PC-9 (cell line): ENCODE measurements around the gene PLA2G3. TPM values are rescaled to one million over a fixed set of nuclear protein-coding genes. Genes with fewer than 3 reads are reported as not detected.

Experiments used
- BruUV-seq: library from RNA; stranded (reverse); fragments of 400-500 nt; replicated peaks from 2 replicates; lab custom pipeline; 2021; lab: Mats Ljungman, UMichigan
- CTCF ChIA-PET: fragments of 300-600 bp; sonication (Branson Sonifier 250); formaldehyde crosslinking; loops from one replicate; lab custom pipeline; 2022; ENCODE audit warnings: antibody characterized with exemption; lab: Charles Lee
- POLR2A ChIA-PET: fragments of 300-600 bp; sonication (Branson Sonifier 250); formaldehyde crosslinking; loops from one replicate; lab custom pipeline; 2022; ENCODE audit warnings: antibody characterized with exemption; ENCODE audit not compliant: unreplicated experiment; lab: Charles Lee
- DNase-seq, 2 experiments: peaks; one replicate each; pipeline versions ENCODE4 v3.0.0 to v3.0.0-alpha.2; 2015 to 2022; ENCODE audit warnings: mixed read lengths in 1 of 2
- H2AFZ ChIP-seq: fragments of 200-600 bp; sonication (generic); 2 replicates; pipeline ENCODE4 v1.8.1; 2017; ENCODE audit warnings: antibody characterized with exemption
- H3F3A ChIP-seq: fragments of 200-600 bp; sonication (generic); 2 replicates; pipeline ENCODE4 v1.8.1; 2017; ENCODE audit warnings: antibody characterized with exemption, mild to moderate bottlenecking, low read depth; ENCODE audit not compliant: insufficient read depth
- H3K27ac ChIP-seq: fragments of 200-600 bp; sonication (generic); 2 replicates; pipeline ENCODE4 v1.6.1; 2016; ENCODE audit warnings: mixed run types
- H3K27me3 ChIP-seq: fragments of 200-600 bp; sonication (generic); 2 replicates; pipeline ENCODE4 v1.6.1; 2016; ENCODE audit warnings: low read depth, mixed run types; ENCODE audit not compliant: insufficient read depth
- H3K36me3 ChIP-seq: fragments of 200-600 bp; sonication (generic); 2 replicates; pipeline ENCODE4 v1.6.1; 2016; ENCODE audit warnings: low read depth, mixed run types
- H3K4me1 ChIP-seq: fragments of 200-600 bp; sonication (generic); replicated peaks from 2 replicates; pipeline ENCODE4 v1.6.1; 2016; ENCODE audit warnings: mixed run types; ENCODE audit not compliant: insufficient read depth
- H3K4me2 ChIP-seq: fragments of 200-600 bp; sonication (generic); 2 replicates; pipeline ENCODE4 v1.6.1; 2017; ENCODE audit warnings: mixed run types
- H3K4me3 ChIP-seq: fragments of 200-600 bp; sonication (generic); 2 replicates; pipeline ENCODE4 v1.6.1; 2016; ENCODE audit warnings: mixed run types
- H3K79me2 ChIP-seq: fragments of 200-600 bp; sonication (generic); 2 replicates; pipeline ENCODE4 v1.6.1; 2017; ENCODE audit warnings: low read depth, mixed run types
- H3K9me2 ChIP-seq: fragments of 200-600 bp; sonication (generic); 2 replicates; pipeline ENCODE4 v1.8.1; 2017; ENCODE audit warnings: mild to moderate bottlenecking; ENCODE audit not compliant: insufficient read depth
- H3K9me3 ChIP-seq: fragments of 200-600 bp; sonication (generic); 2 replicates; pipeline ENCODE4 v1.8.1; 2016; ENCODE audit warnings: low read depth; ENCODE audit not compliant: insufficient read depth
- H4K20me1 ChIP-seq: fragments of 200-600 bp; sonication (generic); 2 replicates; pipeline ENCODE4 v1.8.1; 2017; ENCODE audit not compliant: insufficient read depth
- EZH2 ChIP-seq: fragments of 200-600 bp; sonication (generic); IDR thresholded peaks from 2 replicates; pipeline ENCODE4 v1.8.0; 2017; ENCODE audit warnings: antibody characterized with exemption, low read depth
- intact Hi-C: fragments of 100-400 bp; cut with micrococcal nuclease; formaldehyde crosslinking; loops from one replicate; pipeline ENCODE4 v1.10.0; 2022; ENCODE audit not compliant: unreplicated experiment
- total RNA-seq: library from RNA; stranded (reverse); gene quantifications from 2 replicates; pipeline ENCODE4 v1.2.3, GENCODE V29; 2021
- TF ChIP-seq, protein P1 (sequence below): fragments of 200-600 bp; sonication (generic); conservative IDR thresholded peaks from 2 replicates; pipeline ENCODE4 v1.6.1; 2017; ENCODE audit warnings: mixed run types, antibody characterized with exemption, mild to moderate bottlenecking, moderate library complexity

The PLA2G3 gene
- total RNA-seq, 1 experiment from 2014 or later: not detected

DNA sequence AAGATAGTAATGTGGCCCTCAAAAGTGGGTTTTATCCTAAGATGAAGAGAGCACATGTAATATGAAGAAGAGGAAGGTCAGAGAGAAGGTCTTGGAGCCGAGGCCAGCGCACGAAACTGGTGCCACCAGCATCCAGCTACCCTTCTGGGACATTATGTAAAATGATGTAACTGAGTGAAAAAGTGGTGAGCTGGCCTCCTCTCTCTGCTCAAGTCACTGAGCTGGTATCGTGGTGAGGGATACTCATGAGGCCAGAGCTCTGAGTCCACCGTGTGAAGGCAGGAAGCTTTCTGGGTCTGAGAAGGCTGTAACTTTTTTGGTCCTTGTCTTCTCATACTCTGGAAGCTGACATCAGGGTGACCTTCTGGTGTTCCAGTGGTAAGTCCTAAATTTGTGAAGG lies 44.7 kb upstream of the PLA2G3 start:
- Histone ChIP-seq H3K4me3 (no peak overlapping the region), H3K4me1 (0 out of 2 replicates have a peak, but pooled peaks cover 2% of the 10 kb centered on the region), H3K4me2 (no peak overlapping the region), H4K20me1 (no peaks in the 10 kb centered on the region), H3K36me3 (peaks cover 20% of the 10 kb centered on the region), H3K27ac (no peak overlapping the region), H2AFZ (no peak overlapping the region), H3K27me3 (no peaks in the 10 kb centered on the region), H3F3A (peaks cover 4% of the 10 kb centered on the region; the same call in 1 of the 2 replicates), H3K9me2 (no peaks in the 10 kb centered on the region), H3K9me3 (no peaks in the 10 kb centered on the region), H3K79me2 (peaks cover 5% of the 10 kb centered on the region)
- BruUV-seq: no TSS peak
- intact Hi-C loops: no loop called here
- no peak for DNase-seq
- ChIA-PET POLR2A (no interaction called here), CTCF (no interaction called here)
- TF ChIP-seq, protein P1, sequence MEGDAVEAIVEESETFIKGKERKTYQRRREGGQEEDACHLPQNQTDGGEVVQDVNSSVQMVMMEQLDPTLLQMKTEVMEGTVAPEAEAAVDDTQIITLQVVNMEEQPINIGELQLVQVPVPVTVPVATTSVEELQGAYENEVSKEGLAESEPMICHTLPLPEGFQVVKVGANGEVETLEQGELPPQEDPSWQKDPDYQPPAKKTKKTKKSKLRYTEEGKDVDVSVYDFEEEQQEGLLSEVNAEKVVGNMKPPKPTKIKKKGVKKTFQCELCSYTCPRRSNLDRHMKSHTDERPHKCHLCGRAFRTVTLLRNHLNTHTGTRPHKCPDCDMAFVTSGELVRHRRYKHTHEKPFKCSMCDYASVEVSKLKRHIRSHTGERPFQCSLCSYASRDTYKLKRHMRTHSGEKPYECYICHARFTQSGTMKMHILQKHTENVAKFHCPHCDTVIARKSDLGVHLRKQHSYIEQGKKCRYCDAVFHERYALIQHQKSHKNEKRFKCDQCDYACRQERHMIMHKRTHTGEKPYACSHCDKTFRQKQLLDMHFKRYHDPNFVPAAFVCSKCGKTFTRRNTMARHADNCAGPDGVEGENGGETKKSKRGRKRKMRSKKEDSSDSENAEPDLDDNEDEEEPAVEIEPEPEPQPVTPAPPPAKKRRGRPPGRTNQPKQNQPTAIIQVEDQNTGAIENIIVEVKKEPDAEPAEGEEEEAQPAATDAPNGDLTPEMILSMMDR: no peak
- no peak for TF ChIP-seq EZH2

DNA sequence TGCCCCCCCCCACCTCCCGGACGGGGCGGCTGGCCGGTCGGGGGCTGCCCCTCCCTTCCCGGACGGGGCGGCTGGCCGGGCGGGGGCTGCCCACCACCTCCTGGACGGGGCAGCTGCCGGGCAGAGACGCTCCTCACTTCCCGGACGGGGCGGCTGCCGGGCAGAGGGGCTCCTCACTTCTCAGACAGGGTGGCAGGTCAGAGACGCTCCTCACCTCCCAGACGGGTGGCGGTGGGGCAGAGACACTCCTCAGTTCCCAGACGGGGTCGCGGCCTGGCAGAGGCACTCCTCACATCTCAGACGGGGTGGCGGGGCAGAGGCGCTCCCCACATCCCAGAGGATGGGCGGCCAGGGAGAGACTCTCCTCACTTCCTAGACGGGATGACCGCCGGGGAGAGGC lies 43.7 kb upstream of the PLA2G3 start:
- Histone ChIP-seq H2AFZ (no peak overlapping the region), H3K27ac (no peak overlapping the region), H3K4me2 (no peak overlapping the region), H3K4me3 (no peak overlapping the region), H3K27me3 (no peaks in the 10 kb centered on the region), H3K9me3 (no peaks in the 10 kb centered on the region), H3K36me3 (peaks cover 20% of the 10 kb centered on the region), H3K4me1 (peaks cover 11% of the 10 kb centered on the region), H3K79me2 (peaks cover 10% of the 10 kb centered on the region), H3K9me2 (no peaks in the 10 kb centered on the region), H3F3A (peaks cover 9% of the 10 kb centered on the region; the same call in 1 of the 2 replicates), H4K20me1 (0 out of 2 replicates have a peak, but pooled peaks cover 2% of the 10 kb centered on the region)
- intact Hi-C loops: no loop called here
- DNase-seq: no peak
- ChIA-PET POLR2A (no interaction called here), CTCF (no interaction called here)
- BruUV-seq: no TSS peak
- TF ChIP-seq, protein P1: no peak
- no peak for TF ChIP-seq EZH2

DNA sequence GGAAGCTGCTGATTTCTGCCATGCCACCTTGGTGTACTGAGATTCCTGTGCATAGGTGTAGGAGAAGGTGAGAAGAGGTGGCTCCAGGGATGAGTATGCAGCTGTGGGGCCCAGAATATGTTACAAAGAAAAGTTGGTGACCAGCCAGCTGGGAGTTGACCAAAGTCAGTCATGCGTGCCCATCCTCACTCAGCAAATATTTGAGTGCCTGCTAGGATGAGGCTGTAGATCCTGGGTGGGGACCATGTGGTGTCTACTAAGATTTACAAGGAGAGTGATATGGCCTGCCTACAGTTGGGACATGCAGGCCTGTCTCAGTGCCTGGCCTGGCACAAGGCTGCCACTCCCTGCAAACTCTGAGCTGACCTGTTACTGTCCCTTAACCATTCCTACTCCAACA lies 39.0 kb upstream of the PLA2G3 start:
- no peak for TF ChIP-seq EZH2
- TF ChIP-seq, protein P1: no peak
- H3K4me1 ChIP-seq: peaks cover 17% of the 10 kb centered on the region
- BruUV-seq: no TSS peak
- peak; percentile 83 to 93 for DNase-seq
- intact Hi-C loops: no loop called here
- CTCF ChIA-PET: interaction anchor here (0.8 kb wide), 1 partner anchor 20 kb away, joined by 3 read pairs; no protein-coding TSS in a partner anchor
- peaks cover 23% of the 10 kb centered on the region for H3F3A ChIP-seq
- no peaks in the 10 kb centered on the region for H3K9me2 ChIP-seq
- no peak overlapping the region for H2AFZ ChIP-seq
- peaks cover 7% of the 10 kb centered on the region; the same call in 1 of the 2 replicates for H4K20me1 ChIP-seq
- H3K4me3 ChIP-seq: no peak overlapping the region
- no peak overlapping the region for H3K27ac ChIP-seq
- H3K9me3 ChIP-seq: no peaks in the 10 kb centered on the region
- no peaks in the 10 kb centered on the region for H3K27me3 ChIP-seq
- peak overlapping the region; percentile 26; the same call in 1 of the 2 replicates for H3K4me2 ChIP-seq
- POLR2A ChIA-PET: interaction anchor here (0.6 kb wide), 1 partner anchor 63 kb away, joined by 4 read pairs; no protein-coding TSS in a partner anchor
- peaks cover 39% of the 10 kb centered on the region for H3K79me2 ChIP-seq
- peaks cover 10% of the 10 kb centered on the region for H3K36me3 ChIP-seq
